Neural crest cell (in vitro differentiated cells): ENCODE measurements around the gene NAIP. TPM values are rescaled to one million over a fixed set of nuclear protein-coding genes. Genes with fewer than 3 reads are reported as not detected.
"Not testable (repeated sequence)": the region's sequence is repeated elsewhere in the genome, so short reads cannot be mapped to it uniquely, and the experiment has no call there.

Experiments used
- DNase-seq: peaks from one replicate; pipeline ENCODE4 v3.0.0; 2021; ENCODE audit warnings: low read depth, mixed read lengths, low spot score
- H3K27ac Mint-ChIP-seq: one replicate; pipeline ENCODE4 v1.8.0; 2021; ENCODE audit warnings: mild to moderate bottlenecking, mixed read lengths; ENCODE audit not compliant: unreplicated experiment
- H3K27me3 Mint-ChIP-seq: 2 replicates; pipeline ENCODE4 v1.8.0; 2021; ENCODE audit warnings: low read depth, mild to moderate bottlenecking, mixed read lengths
- H3K36me3 Mint-ChIP-seq: 2 replicates; pipeline ENCODE4 v1.8.0; 2021; ENCODE audit warnings: low read depth, mild to moderate bottlenecking, mixed read lengths
- H3K4me1 Mint-ChIP-seq: 2 replicates; pipeline ENCODE4 v1.8.0; 2021; ENCODE audit warnings: mixed read lengths
- H3K4me3 Mint-ChIP-seq: one replicate; pipeline ENCODE4 v1.8.0; 2021; ENCODE audit warnings: mild to moderate bottlenecking, mixed read lengths
- H3K9me3 Mint-ChIP-seq: 2 replicates; pipeline ENCODE4 v1.8.0; 2021; ENCODE audit warnings: mixed read lengths
- CTCF ChIP-seq: fragments of 200-600 bp; sonication (generic); conservative IDR thresholded peaks from 2 replicates; pipeline ENCODE4 v1.5.0; 2021; ENCODE audit warnings: antibody characterized with exemption, mild to moderate bottlenecking
- total RNA-seq: library from RNA; stranded (reverse); gene quantifications from 2 replicates; pipeline ENCODE4 v1.2.1, GENCODE V29; 2021

NAIP gene
- total RNA-seq, 1 donor from 2014 or later: 11.3 TPM

DNA sequence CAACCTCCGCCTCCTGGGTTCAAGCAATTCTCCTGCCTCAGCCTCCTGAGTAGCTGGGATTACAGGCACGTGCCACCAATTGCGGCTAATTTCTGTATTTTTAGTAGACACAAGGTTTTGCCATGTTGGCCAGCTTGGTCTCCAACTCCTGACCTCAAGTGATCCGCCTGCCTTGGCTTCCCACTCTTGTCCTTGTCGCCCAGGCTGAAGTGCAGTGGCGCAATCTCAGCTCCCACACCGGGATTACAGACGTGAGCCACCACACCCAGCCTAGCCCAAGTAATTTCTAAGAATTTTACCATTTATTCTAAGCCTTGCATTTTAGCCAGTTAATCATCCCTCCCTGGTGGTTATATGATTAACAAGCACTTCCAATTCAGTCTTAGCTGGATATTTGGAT, 11.0 kb downstream of the NAIP start:
- no peaks in the 10 kb centered on the region for H3K9me3 Mint-ChIP-seq

GRCh38 chr5:71013575-71013974, 11.6 kb downstream of the NAIP start:
- no peak for TF ChIP-seq CTCF
- H3K27ac Mint-ChIP-seq: no peak overlapping the region
- H3K4me3 Mint-ChIP-seq: no peak overlapping the region
- H3K4me1 Mint-ChIP-seq: no peaks in the 10 kb centered on the region
- H3K36me3 Mint-ChIP-seq: no peaks in the 10 kb centered on the region
- H3K9me3 Mint-ChIP-seq: no peaks in the 10 kb centered on the region
- DNase-seq: no peak
- H3K27me3 Mint-ChIP-seq: no peaks in the 10 kb centered on the region

More for the DNA sequence above, 11.0 kb downstream of the NAIP start:
- H3K27ac Mint-ChIP-seq: no peak overlapping the region
- no peak for DNase-seq
- H3K4me1 Mint-ChIP-seq: no peaks in the 10 kb centered on the region
- H3K36me3 Mint-ChIP-seq: no peaks in the 10 kb centered on the region
- H3K27me3 Mint-ChIP-seq: no peaks in the 10 kb centered on the region
- H3K4me3 Mint-ChIP-seq: no peak overlapping the region
- TF ChIP-seq CTCF: no peak

DNA sequence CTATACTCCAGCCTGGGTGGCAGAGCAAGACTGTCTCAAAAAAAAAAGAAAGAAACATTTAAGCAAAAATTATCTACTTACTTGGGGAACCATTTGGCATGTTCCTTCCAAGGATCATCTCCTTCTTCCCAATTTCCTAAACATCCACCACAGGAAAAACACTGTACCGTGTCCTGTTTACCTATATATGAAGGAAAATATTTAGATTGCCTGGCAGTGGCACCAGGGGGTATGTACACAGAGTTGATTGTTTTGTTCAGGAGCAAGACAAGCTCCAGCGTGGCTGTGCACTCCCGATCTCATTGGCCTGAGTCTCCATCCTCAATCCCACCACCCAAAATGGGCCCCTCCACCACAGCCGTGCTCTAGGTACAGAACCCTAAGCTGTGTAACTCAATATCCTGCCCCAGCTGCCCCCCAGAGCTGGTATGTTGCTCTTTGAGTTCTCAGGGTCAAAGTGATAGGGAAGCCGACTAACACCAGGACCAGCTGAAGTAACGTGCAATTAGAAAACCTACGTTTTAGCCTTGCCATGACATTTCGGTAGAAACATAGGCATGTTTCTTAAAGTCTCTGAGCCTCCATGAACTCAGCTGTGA, 13.8 kb downstream of the NAIP start:
- H3K4me3 Mint-ChIP-seq: no peak overlapping the region
- H3K27me3 Mint-ChIP-seq: no peaks in the 10 kb centered on the region
- TF ChIP-seq CTCF: no peak
- DNase-seq: no peak
- no peaks in the 10 kb centered on the region for H3K36me3 Mint-ChIP-seq
- H3K27ac Mint-ChIP-seq: no peak overlapping the region
- no peaks in the 10 kb centered on the region for H3K4me1 Mint-ChIP-seq
- no peaks in the 10 kb centered on the region for H3K9me3 Mint-ChIP-seq

- not testable (repeated sequence) for H3K9me3 Mint-ChIP-seq, H3K4me1 Mint-ChIP-seq, H3K27ac Mint-ChIP-seq, DNase-seq, H3K4me3 Mint-ChIP-seq, H3K27me3 Mint-ChIP-seq, H3K36me3 Mint-ChIP-seq
These were observed 18.2 kb downstream of the NAIP start for GRCh38 chr5:71006983-71007382.

DNA sequence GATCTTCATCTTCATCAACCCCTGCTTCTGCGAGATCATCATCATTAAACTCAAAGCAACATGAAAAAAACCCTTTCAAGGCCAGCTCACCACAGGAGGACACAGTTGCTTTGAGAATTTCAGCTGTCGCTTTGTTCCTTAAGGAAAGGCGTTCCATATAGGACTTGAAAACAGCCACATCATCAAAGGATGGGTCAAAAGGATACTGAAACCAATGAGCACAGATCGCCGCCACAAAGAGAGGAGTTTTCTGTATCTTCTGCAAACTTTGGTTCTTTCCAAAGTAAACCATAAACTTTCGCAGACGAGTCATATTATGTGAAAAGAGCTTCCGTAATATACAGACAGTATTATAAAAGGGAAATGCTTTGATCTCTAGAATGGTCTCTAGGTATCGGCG, 40.3 kb downstream of the NAIP start:
- not testable (repeated sequence) for DNase-seq, H3K27me3 Mint-ChIP-seq, H3K4me3 Mint-ChIP-seq, H3K27ac Mint-ChIP-seq, H3K36me3 Mint-ChIP-seq, H3K9me3 Mint-ChIP-seq, H3K4me1 Mint-ChIP-seq

GRCh38 chr5:70967220-70967619, 57.9 kb downstream of the NAIP start:
- H3K9me3 Mint-ChIP-seq, DNase-seq, H3K27me3 Mint-ChIP-seq, H3K36me3 Mint-ChIP-seq, H3K27ac Mint-ChIP-seq, H3K4me1 Mint-ChIP-seq, H3K4me3 Mint-ChIP-seq: not testable (repeated sequence)

- not testable (repeated sequence) for H3K4me3 Mint-ChIP-seq, H3K27ac Mint-ChIP-seq, H3K4me1 Mint-ChIP-seq, DNase-seq, H3K9me3 Mint-ChIP-seq, H3K27me3 Mint-ChIP-seq, H3K36me3 Mint-ChIP-seq
These were observed 60.6 kb downstream of the NAIP start for GRCh38 chr5:70964531-70964930.

DNA sequence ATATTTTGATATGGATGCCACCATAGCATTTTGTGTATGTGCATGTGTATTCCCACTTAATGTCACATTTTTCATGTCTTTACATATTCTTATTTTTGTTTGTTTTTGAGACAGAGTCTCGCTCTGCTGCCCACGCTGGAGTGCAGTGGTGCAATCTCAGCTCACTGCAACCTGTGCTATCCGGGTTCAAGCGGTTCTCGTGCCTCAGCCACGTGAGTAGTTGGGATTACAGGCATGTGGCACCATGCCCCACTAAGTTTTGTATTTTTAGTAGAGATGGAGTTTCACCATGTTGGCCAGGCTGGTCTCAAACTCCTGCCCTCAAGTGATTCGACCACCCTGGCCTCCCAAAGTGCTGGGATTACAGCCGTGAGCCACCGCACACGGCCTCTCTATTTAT, 72.1 kb downstream of the NAIP start:
- not testable (repeated sequence) for H3K9me3 Mint-ChIP-seq, DNase-seq, H3K27me3 Mint-ChIP-seq, H3K4me1 Mint-ChIP-seq, H3K4me3 Mint-ChIP-seq, H3K36me3 Mint-ChIP-seq, H3K27ac Mint-ChIP-seq

GRCh38 chr5:70932560-70932959, 92.6 kb downstream of the NAIP start:
- not testable (repeated sequence) for H3K27me3 Mint-ChIP-seq, H3K4me1 Mint-ChIP-seq, H3K4me3 Mint-ChIP-seq, H3K9me3 Mint-ChIP-seq, DNase-seq, H3K27ac Mint-ChIP-seq, H3K36me3 Mint-ChIP-seq

GRCh38 chr5:70931709-70932368, 93.3 kb downstream of the NAIP start:
- H3K27ac Mint-ChIP-seq, H3K4me3 Mint-ChIP-seq, H3K36me3 Mint-ChIP-seq, H3K9me3 Mint-ChIP-seq, H3K27me3 Mint-ChIP-seq, H3K4me1 Mint-ChIP-seq, DNase-seq: not testable (repeated sequence)

DNA sequence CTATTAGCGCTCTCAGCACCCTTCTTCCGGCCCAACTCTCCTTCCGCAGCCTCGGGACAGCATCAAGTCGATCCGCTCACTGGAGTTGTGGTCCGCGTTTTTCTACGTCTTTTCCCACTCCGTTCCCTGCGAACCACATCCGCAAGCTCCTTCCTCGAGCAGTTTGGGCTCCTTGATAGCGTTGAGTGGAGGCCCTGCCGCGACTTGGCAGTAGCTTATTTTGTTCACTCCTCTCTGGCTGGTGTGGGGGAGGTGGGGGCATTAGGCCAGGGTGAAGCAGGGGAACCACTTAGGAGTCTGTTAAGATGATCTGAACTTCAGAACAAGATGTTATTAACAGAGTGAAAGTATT, 100.0 kb downstream of the NAIP start:
- H3K36me3 Mint-ChIP-seq, H3K27ac Mint-ChIP-seq, DNase-seq, H3K4me1 Mint-ChIP-seq, H3K4me3 Mint-ChIP-seq, H3K9me3 Mint-ChIP-seq, H3K27me3 Mint-ChIP-seq: not testable (repeated sequence)
